Ishikawa (cell line): ENCODE results near the gene WDTC1.

Source experiments
- EP300 ChIP-seq: IDR thresholded peaks from 2 replicates; pipeline ENCODE4 v1.6.1; 2012; ENCODE audit warnings: borderline replicate concordance
- USF1 ChIP-seq: IDR thresholded peaks from 2 replicates; pipeline ENCODE4 v1.6.1; 2012
- YY1 ChIP-seq: IDR thresholded peaks from 2 replicates; pipeline ENCODE4 v1.6.1; 2012; ENCODE audit warnings: low read depth

- TF ChIP-seq USF1: no peak
- no peak for TF ChIP-seq EP300
- no peak for TF ChIP-seq YY1
Observed at GRCh38 chr1:27318136-27318535, 83.7 kb downstream of the WDTC1 start.
